Lower leg skin (tissue), 4 donors: ENCODE results near the gene OLIG3. TPM values are rescaled to one million over a fixed set of nuclear protein-coding genes. Genes with fewer than 3 reads are reported as not detected.

ENCODE experiments used
- DNase-seq, 2 donors: peaks; one replicate each; pipeline ENCODE4 v3.0.0-alpha.2; 2019; ENCODE audit warnings: low spot score in 2 of 2
- H3K4me3 ChIP-seq: fragments of 200-600 bp; sonication (generic); 2 replicates; pipeline ENCODE4 v1.5.1; 2017; ENCODE audit warnings: mild to moderate bottlenecking, low read depth; ENCODE audit not compliant: poor library complexity, severe bottlenecking
- CTCF ChIP-seq, 3 donors: fragments of 450-650 bp; IDR thresholded peaks; one replicate each; pipeline ENCODE4 v1.5.1; 2016; ENCODE audit warnings: antibody characterized with exemption in 3 of 3, mild to moderate bottlenecking in 3 of 3, moderate library complexity in 2 of 3
- POLR2A ChIP-seq, 2 donors: fragments of 450-650 bp; IDR thresholded peaks; one replicate each; pipeline ENCODE4 v1.6.1; 2016 to 2017; ENCODE audit warnings: antibody characterized with exemption in 2 of 2, mild to moderate bottlenecking in 1 of 2, moderate library complexity in 1 of 2
- WGBS, 2 donors: methylation state at CpG; one replicate each; pipeline ENCODE4 v1.1.5; 2018; 5-methylcytosine and 5-hydroxymethylcytosine counted together
- intact Hi-C: fragments of 100-400 bp; cut with DNase I; formaldehyde crosslinking; loops from one replicate; pipeline ENCODE4 v1.15.0; 2023; ENCODE audit warnings: low total_unique reads
- total RNA-seq, 4 donors: library from RNA; depleted of rRNA; stranded (reverse); fragments of >200 nt; gene quantifications; one replicate each; pipeline ENCODE4 v1.1.0, GENCODE V29; 2016

Gene OLIG3
- total RNA-seq, 4 donors from 2014 or later: 0.10 TPM; not detected in 3

GRCh38 chr6:137471497-137471896 lies 22.7 kb downstream of the OLIG3 start:
- TF ChIP-seq CTCF (IDR thresholded peaks at IDR 0.05) (no peak), POLR2A (IDR thresholded peaks at IDR 0.05) (no peak)
- no peak for DNase-seq
- no peak overlapping the region for H3K4me3 ChIP-seq
- intact Hi-C loops: no loop called here
- 69 to 75% methylated on average over 5 of the region's 5 CpGs for WGBS, 2 donors

GRCh38 chr6:137467211-137467610 lies 27.0 kb downstream of the OLIG3 start:
- no peak overlapping the region for H3K4me3 ChIP-seq
- 96 to 97% methylated on average over 6 of the region's 6 CpGs for WGBS, 2 donors
- no peak for DNase-seq
- intact Hi-C loops: no loop called here
- TF ChIP-seq CTCF (IDR thresholded peaks at IDR 0.05) (no peak), POLR2A (IDR thresholded peaks at IDR 0.05) (no peak)

- DNase-seq: no peak
- intact Hi-C loops: no loop called here
- no peak overlapping the region for H3K4me3 ChIP-seq
- WGBS, 2 donors: 88 to 90% methylated on average over 7 of the region's 7 CpGs
- TF ChIP-seq CTCF (IDR thresholded peaks at IDR 0.05): no peak
- TF ChIP-seq POLR2A (IDR thresholded peaks at IDR 0.05): no peak
Observed at GRCh38 chr6:137465378-137466009, 28.7 kb downstream of the OLIG3 start.

GRCh38 chr6:137452333-137452894 lies 41.8 kb downstream of the OLIG3 start:
- no peak overlapping the region for H3K4me3 ChIP-seq
- DNase-seq: no peak
- intact Hi-C loops: no loop called here
- TF ChIP-seq CTCF (IDR thresholded peaks at IDR 0.05): no peak
- no peak for TF ChIP-seq POLR2A (IDR thresholded peaks at IDR 0.05)
- 55 to 70% methylated on average over 7 of the region's 7 CpGs for WGBS, 2 donors

- 54 to 67% methylated on average over 1 of the region's 1 CpG for WGBS, 2 donors
- intact Hi-C loops: no loop called here
- H3K4me3 ChIP-seq: no peak overlapping the region
- TF ChIP-seq POLR2A (IDR thresholded peaks at IDR 0.05) (no peak), CTCF (IDR thresholded peaks at IDR 0.05) (no peak)
- DNase-seq: no peak
Observed at GRCh38 chr6:137443901-137444300, 50.3 kb downstream of the OLIG3 start.
